Lung (tissue), 12 donors: ENCODE results near the gene GRID1. TPM values are rescaled to one million over a fixed set of nuclear protein-coding genes. Genes with fewer than 3 reads are reported as not detected.

Experiments
- ATAC-seq: fragments of 200-7000 bp; cut with Tn5 transposase; one replicate; pipeline ENCODE4 v1.9.1; 2020; ENCODE audit warnings: moderate number of reproducible peaks; ENCODE audit not compliant: insufficient read depth, low FRiP score
- DNase-seq, 3 donors: peaks; one replicate each; pipeline ENCODE4 v3.0.0-alpha.2; 2013 to 2017
- H3K27ac ChIP-seq, 2 donors: one replicate each; pipeline ENCODE4 v1.5.1; 2013; ENCODE audit warnings: mild to moderate bottlenecking in 2 of 2, moderate library complexity in 2 of 2, control low read depth in 1 of 2, inconsistent platforms in 1 of 2, low read depth in 1 of 2, low read length in 1 of 2
- H3K27me3 ChIP-seq, 3 donors: one replicate each; pipeline ENCODE4 v1.5.1; 2013; ENCODE audit warnings: low read length in 2 of 3; ENCODE audit not compliant: control insufficient read depth in 3 of 3, insufficient read depth in 3 of 3
- H3K36me3 ChIP-seq, 4 donors: one replicate each; pipeline ENCODE4 v1.5.1; 2013; ENCODE audit warnings: low read length in 4 of 4, mild to moderate bottlenecking in 1 of 4, moderate library complexity in 1 of 4; ENCODE audit not compliant: control insufficient read depth in 4 of 4, insufficient read depth in 4 of 4
- H3K4me1 ChIP-seq, 5 donors: one replicate each; pipeline ENCODE4 v1.5.1; 2013; ENCODE audit warnings: low read length in 5 of 5, mild to moderate bottlenecking in 2 of 5, moderate library complexity in 1 of 5; ENCODE audit not compliant: control insufficient read depth in 5 of 5, insufficient read depth in 5 of 5
- H3K4me3 ChIP-seq: one replicate; pipeline ENCODE4 v1.5.1; 2013; ENCODE audit warnings: mild to moderate bottlenecking, control low read depth, moderate library complexity
- H3K9ac ChIP-seq, 2 donors: one replicate each; pipeline ENCODE4 v1.5.1; 2013; ENCODE audit warnings: low read length in 2 of 2, control low read depth in 1 of 2; ENCODE audit not compliant: insufficient read depth in 1 of 2
- H3K9me3 ChIP-seq, 4 donors: one replicate each; pipeline ENCODE4 v1.5.1; 2013; ENCODE audit warnings: low read length in 3 of 4, mild to moderate bottlenecking in 1 of 4, moderate library complexity in 1 of 4; ENCODE audit not compliant: control insufficient read depth in 4 of 4, insufficient read depth in 3 of 4
- WGBS, 2 donors: extraction: QIAGEN DNeasy Blood & Tissue Kit; methylation state at CpG; one replicate each; pipeline ENCODE4 v1.1.7; 2013; 5-methylcytosine and 5-hydroxymethylcytosine counted together
- polyA plus RNA-seq, 2 donors: library from polyadenylated mRNA; stranded (reverse); fragments of 200-250 nt; gene quantifications; one replicate each; pipeline ENCODE4 v1.2.1, GENCODE V29; 2013
- total RNA-seq, 2 donors: library from RNA; depleted of rRNA in 1 of 2; stranded (reverse); fragments of >200 nt in 1 of 2; gene quantifications; one replicate each; pipeline ENCODE4 v1.2.1, GENCODE V29; 2014 to 2021
- TF ChIP-seq, protein P1 (sequence below): IDR thresholded peaks from 2 replicates; pipeline ENCODE4 v1.5.1; 2012; ENCODE audit warnings: mild to moderate bottlenecking; ENCODE audit errors: control extremely low read depth, extremely low read depth
- donor health status: control.
- donor health status: control.
- donor health status: Bipolar disorder and iron deficiency.
- donor health status: healthy.
- donor health status: DM: yes; HTN: yes; CAD: no.

GRID1 gene
- total and polyA plus RNA-seq, 4 donors: 1.1 to 3.6 (median 2.2) TPM

- H3K4me3 ChIP-seq: no peak overlapping the region
- H3K27ac ChIP-seq: no peak overlapping the region
- H3K27me3 ChIP-seq: no peaks in the 10 kb centered on the region
- no peaks in the 10 kb centered on the region for H3K36me3 ChIP-seq
- no peaks in the 10 kb centered on the region for H3K9me3 ChIP-seq
- peaks cover 0 to 17% (median 2%) of the 10 kb centered on the region in 5 donors for H3K4me1 ChIP-seq
- no peak overlapping the region for H3K9ac ChIP-seq
- TF ChIP-seq, protein P1, sequence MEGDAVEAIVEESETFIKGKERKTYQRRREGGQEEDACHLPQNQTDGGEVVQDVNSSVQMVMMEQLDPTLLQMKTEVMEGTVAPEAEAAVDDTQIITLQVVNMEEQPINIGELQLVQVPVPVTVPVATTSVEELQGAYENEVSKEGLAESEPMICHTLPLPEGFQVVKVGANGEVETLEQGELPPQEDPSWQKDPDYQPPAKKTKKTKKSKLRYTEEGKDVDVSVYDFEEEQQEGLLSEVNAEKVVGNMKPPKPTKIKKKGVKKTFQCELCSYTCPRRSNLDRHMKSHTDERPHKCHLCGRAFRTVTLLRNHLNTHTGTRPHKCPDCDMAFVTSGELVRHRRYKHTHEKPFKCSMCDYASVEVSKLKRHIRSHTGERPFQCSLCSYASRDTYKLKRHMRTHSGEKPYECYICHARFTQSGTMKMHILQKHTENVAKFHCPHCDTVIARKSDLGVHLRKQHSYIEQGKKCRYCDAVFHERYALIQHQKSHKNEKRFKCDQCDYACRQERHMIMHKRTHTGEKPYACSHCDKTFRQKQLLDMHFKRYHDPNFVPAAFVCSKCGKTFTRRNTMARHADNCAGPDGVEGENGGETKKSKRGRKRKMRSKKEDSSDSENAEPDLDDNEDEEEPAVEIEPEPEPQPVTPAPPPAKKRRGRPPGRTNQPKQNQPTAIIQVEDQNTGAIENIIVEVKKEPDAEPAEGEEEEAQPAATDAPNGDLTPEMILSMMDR: no peak
- 57 to 74% methylated on average over 1 of the region's 1 CpG for WGBS, 2 donors
- DNase-seq (peak in 2 of 3 donors; percentile 31 to 46), ATAC-seq (no peak)
Measured at GRCh38 chr10:85642082-85642420, 724.5 kb downstream of the GRID1 start.

DNA sequence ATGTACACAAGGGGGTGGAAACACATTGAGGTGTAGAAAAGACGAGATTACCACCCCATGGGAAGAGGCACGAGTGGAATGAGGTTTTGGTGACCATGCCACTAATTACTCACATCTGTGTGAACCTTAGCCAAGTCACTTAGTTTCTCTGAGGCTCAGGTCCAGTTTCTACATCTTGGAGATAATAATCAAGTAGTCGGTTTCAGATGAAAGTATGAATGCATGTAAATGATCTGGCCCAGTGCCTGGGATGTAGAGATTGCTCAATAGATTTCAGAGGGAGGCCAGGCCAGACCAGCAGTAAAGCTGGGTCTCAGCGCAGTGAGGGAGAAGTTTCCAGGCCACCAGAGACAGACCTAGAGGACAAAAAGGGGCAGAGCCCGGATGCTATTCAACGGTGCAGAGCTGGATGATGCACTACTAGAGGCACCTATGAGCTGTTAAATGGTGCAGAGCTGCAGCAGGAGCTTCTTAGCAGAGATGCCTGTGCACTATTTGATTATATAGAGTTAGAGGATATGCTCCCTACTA is 725.1 kb downstream of the GRID1 start:
- no peaks in the 10 kb centered on the region for H3K9me3 ChIP-seq
- no peak for ATAC-seq
- TF ChIP-seq, protein P1: no peak
- no peak overlapping the region for H3K27ac ChIP-seq
- peaks cover 0 to 17% (median 2%) of the 10 kb centered on the region in 5 donors for H3K4me1 ChIP-seq
- H3K4me3 ChIP-seq: no peak overlapping the region
- no peak overlapping the region for H3K9ac ChIP-seq
- no peaks in the 10 kb centered on the region for H3K27me3 ChIP-seq
- WGBS, 2 donors: 59 to 67% methylated on average over 6 of the region's 6 CpGs
- H3K36me3 ChIP-seq: no peaks in the 10 kb centered on the region
- peak in 2 of 3 donors; percentile 47 to 68 for DNase-seq

DNA sequence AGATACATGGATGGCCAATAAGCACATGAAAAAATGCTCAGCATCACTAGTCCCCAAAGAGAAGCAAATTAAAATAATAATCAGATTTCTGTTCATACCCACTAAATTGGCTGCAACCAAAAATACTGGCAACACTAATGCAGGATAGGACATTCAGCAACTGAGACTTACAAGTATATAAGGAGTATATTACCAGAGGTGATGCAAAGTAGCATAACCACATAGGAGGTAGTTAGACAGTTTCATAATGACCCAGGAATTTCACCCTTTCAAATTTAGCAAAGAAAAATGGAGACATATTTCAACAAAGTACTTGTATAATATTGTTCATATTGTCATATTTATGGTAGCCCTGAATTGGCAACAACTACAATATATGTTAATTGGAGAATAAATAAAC is 727.8 kb downstream of the GRID1 start:
- Histone ChIP-seq H3K27me3 (no peaks in the 10 kb centered on the region), H3K36me3 (no peaks in the 10 kb centered on the region), H3K4me3 (no peak overlapping the region), H3K27ac (no peak overlapping the region), H3K9ac (no peak overlapping the region), H3K4me1 (peaks cover 0 to 4% (median 0%) of the 10 kb centered on the region in 5 donors), H3K9me3 (peaks cover 0 to 4% (median 0%) of the 10 kb centered on the region in 4 donors)
- TF ChIP-seq, protein P1: no peak
- no peak for ATAC-seq
- no peak for DNase-seq

DNA sequence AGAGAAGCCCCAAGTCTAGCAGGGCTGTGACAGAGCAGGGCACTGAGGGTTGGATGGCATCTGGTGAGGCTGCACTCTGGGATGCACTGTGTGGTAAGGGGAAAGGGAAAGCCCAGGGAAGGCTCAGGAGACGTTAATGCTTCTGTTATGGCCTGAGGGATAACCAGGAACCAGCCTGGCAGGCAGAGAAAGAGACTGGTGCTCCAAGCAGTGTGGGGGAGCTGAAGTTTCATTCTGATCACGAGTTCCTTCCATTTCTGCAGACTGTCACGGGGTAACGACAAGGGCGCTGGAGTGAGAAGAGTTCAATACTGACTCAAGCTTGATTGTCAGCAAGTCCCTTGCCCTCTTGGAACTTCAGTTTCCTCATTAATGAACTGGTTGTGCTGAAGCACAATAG is 730.9 kb downstream of the GRID1 start:
- no peak for DNase-seq
- Histone ChIP-seq H3K9ac (no peak overlapping the region), H3K9me3 (peaks cover 0 to 4% (median 0%) of the 10 kb centered on the region in 4 donors), H3K27ac (no peak overlapping the region), H3K4me1 (no peaks in the 10 kb centered on the region), H3K4me3 (no peak overlapping the region), H3K27me3 (no peaks in the 10 kb centered on the region), H3K36me3 (no peaks in the 10 kb centered on the region)
- 78 to 86% methylated on average over 5 of the region's 5 CpGs for WGBS, 2 donors
- TF ChIP-seq, protein P1: no peak
- ATAC-seq: no peak
